HepG2 (cell line): ENCODE measurements around the gene QRICH2. TPM values are rescaled to one million over a fixed set of nuclear protein-coding genes. Genes with fewer than 3 reads are reported as not detected.

Experiments
- ATAC-seq: fragments of 200-7000 bp; cut with Tn5 transposase; 3 replicates; pipeline ENCODE4 v1.9.1; 2020; ENCODE audit warnings: mild to moderate bottlenecking, moderate library complexity
- BruUV-seq: library from RNA; stranded (reverse); fragments of 400-500 nt; replicated peaks from 2 replicates; lab custom pipeline; 2021; lab: Mats Ljungman, UMichigan
- CTCF ChIA-PET: fragments of 300-600 bp; formaldehyde crosslinking; extraction: SDS; loops from one replicate; lab custom pipeline; 2021; ENCODE audit warnings: low total read pairs, inconsistent platforms, low intra/inter-chr PET ratio; lab: Yijun Ruan, JAX
- POLR2A ChIA-PET: fragments of 350-600 bp; sonication (Branson Sonifier 250); formaldehyde crosslinking; loops from one replicate; lab custom pipeline; 2020; ENCODE audit warnings: antibody characterized with exemption, inconsistent platforms; lab: Yijun Ruan, JAX
- DNase-seq: peaks from one replicate; pipeline ENCODE4 v3.0.0-alpha.2; 2015; ENCODE audit warnings: low spot score
- FAIRE-seq: peaks from 3 replicates; lab custom pipeline; 2011; peaks lifted over from hg19 to GRCh38; lab: Jason Lieb, UNC
- H2AFZ ChIP-seq: one replicate; pipeline ENCODE4 v1.6.1; 2011; ENCODE audit warnings: low read length, inconsistent platforms
- H3K27ac ChIP-seq: fragments of 300-600 bp; 3 replicates; pipeline ENCODE4 v1.8.0; 2011; ENCODE audit warnings: mixed run types, mild to moderate bottlenecking, mixed read lengths, low read length, inconsistent platforms; ENCODE audit not compliant: insufficient read depth; ENCODE audit errors: extremely low read length
- H3K27me3 ChIP-seq, 2 experiments: fragments of 200-600 bp in 1 of 2; 2 replicates in 1 of 2; 3 replicates in 1 of 2; pipeline versions ENCODE4 v1.6.0 to v1.8.0; 2011; ENCODE audit warnings: low read length in 2 of 2, mild to moderate bottlenecking in 2 of 2, moderate library complexity in 2 of 2, inconsistent platforms in 1 of 2; ENCODE audit not compliant: insufficient read depth in 2 of 2, control insufficient read depth in 1 of 2
- H3K36me3 ChIP-seq, 2 experiments: fragments of 200-600 bp in 1 of 2; replicated peaks in 1 of 2; 2 replicates in 1 of 2; 3 replicates in 1 of 2; pipeline versions ENCODE4 v1.5.1 to v1.8.0; 2011; ENCODE audit warnings: low read length in 2 of 2, inconsistent platforms in 1 of 2; ENCODE audit not compliant: insufficient read depth in 2 of 2, control insufficient read depth in 1 of 2
- H3K4me1 ChIP-seq: 2 replicates; pipeline ENCODE4 v1.5.1; 2012; ENCODE audit warnings: low read length, inconsistent platforms; ENCODE audit not compliant: insufficient read depth
- H3K4me2 ChIP-seq: 2 replicates; pipeline ENCODE4 v1.6.0; 2011; ENCODE audit warnings: low read depth, low read length, inconsistent platforms
- H3K4me3 ChIP-seq, 3 experiments: fragments of 200-600 bp in 1 of 3; sonication (generic), shearing (Covaris generic) in 1 of 3; replicated peaks in 1 of 3; 2 replicates each; pipeline ENCODE4 v1.5.1; 2011 to 2016; ENCODE audit warnings: low read length in 3 of 3, inconsistent platforms in 2 of 3, low read depth in 2 of 3, mild to moderate bottlenecking in 2 of 3, control low read depth in 1 of 3, mixed read lengths in 1 of 3; ENCODE audit not compliant: insufficient read depth in 1 of 3
- H3K79me2 ChIP-seq: one replicate; pipeline ENCODE4 v1.6.1; 2011; ENCODE audit warnings: low read length, inconsistent platforms; ENCODE audit not compliant: insufficient read depth
- H3K9ac ChIP-seq: 2 replicates; pipeline ENCODE4 v1.6.0; 2011; ENCODE audit warnings: mild to moderate bottlenecking, low read depth, low read length, inconsistent platforms; ENCODE audit not compliant: insufficient read depth
- H3K9me3 ChIP-seq: 2 replicates; pipeline ENCODE4 v1.5.1; 2012; ENCODE audit warnings: mild to moderate bottlenecking, low read length
- H4K20me1 ChIP-seq: 2 replicates; pipeline ENCODE4 v1.6.0; 2011; ENCODE audit warnings: inconsistent platforms, mild to moderate bottlenecking, low read length, moderate library complexity; ENCODE audit not compliant: insufficient read depth
- FLYWCH1 ChIP-seq: sonication (generic); formaldehyde crosslinking; IDR thresholded peaks from 2 replicates; pipeline ENCODE4 v1.8.1; 2023; ENCODE audit warnings: mild to moderate bottlenecking, missing genetic modification reagents
- HNF4A ChIP-seq: sonication (generic); formaldehyde crosslinking; IDR thresholded peaks from 2 replicates; pipeline ENCODE4 v1.4.0; 2020; ENCODE audit warnings: missing genetic modification reagents
- HOXA9 ChIP-seq: sonication (generic); formaldehyde crosslinking; IDR thresholded peaks from 2 replicates; pipeline ENCODE4 v1.8.1; 2022; ENCODE audit warnings: missing genetic modification reagents, mild to moderate bottlenecking, moderate library complexity, borderline replicate concordance
- MAX ChIP-seq: IDR thresholded peaks from 2 replicates; pipeline ENCODE4 v1.6.1; 2012; ENCODE audit warnings: inconsistent platforms
- NFE2L1 ChIP-seq: sonication (generic); formaldehyde crosslinking; IDR thresholded peaks from 2 replicates; pipeline ENCODE4 v1.4.0; 2020; ENCODE audit warnings: missing genetic modification reagents, mild to moderate bottlenecking, borderline replicate concordance
- NFYC ChIP-seq: IDR thresholded peaks from 2 replicates; pipeline ENCODE4 v1.6.1; 2016; ENCODE audit warnings: missing genetic modification reagents, missing compliant biosample characterization
- ZNF362 ChIP-seq: sonication (generic); formaldehyde crosslinking; IDR thresholded peaks from 2 replicates; pipeline ENCODE4 v1.4.0; 2020; ENCODE audit warnings: missing genetic modification reagents, mild to moderate bottlenecking, borderline replicate concordance
- ZNF572 ChIP-seq: sonication (generic); formaldehyde crosslinking; IDR thresholded peaks from 2 replicates; pipeline ENCODE4 v1.5.1; 2020; ENCODE audit warnings: mild to moderate bottlenecking, missing genetic modification reagents
- ZSCAN29 ChIP-seq: sonication (generic); formaldehyde crosslinking; conservative IDR thresholded peaks from 2 replicates; pipeline ENCODE4 v1.4.0; 2020; ENCODE audit warnings: mild to moderate bottlenecking, missing genetic modification reagents
- WGBS: methylation state at CpG from one replicate; pipeline ENCODE4 v1.1.6; 2017; ENCODE audit warnings: low lambda C conversion rate; 5-methylcytosine and 5-hydroxymethylcytosine counted together
- in situ Hi-C: cut with HindIII; loops from 2 replicates; pipeline ENCODE4 v1.10.0; 2017; ENCODE audit warnings: low pct_unique_long_range_greater_than_20kb; ENCODE audit not compliant: extremely low pct_ligation_motif_present
- intact Hi-C: fragments of 100-400 bp; cut with micrococcal nuclease; formaldehyde crosslinking; loops from one replicate; pipeline ENCODE4 v1.10.0; 2022; ENCODE audit not compliant: unreplicated experiment
- polyA plus RNA-seq, 8 experiments: library from polyadenylated mRNA; depleted of rRNA in 3 of 8; stranded (reverse) in 7 of 8; unstranded in 1 of 8; fragments of >200 nt; fragmentation: Illumina TruSeq in 4 of 8; extraction: Trizol in 4 of 8; gene quantifications; 2 replicates each; pipeline versions ENCODE4 v1.2.1 to v1.2.3, GENCODE V29; 2011 to 2016; ENCODE audit warnings: low read depth in 4 of 8, missing spikeins in 1 of 8, mixed read lengths in 1 of 8; ENCODE audit not compliant: insufficient read depth in 1 of 8
- total RNA-seq, 5 experiments: library from RNA; depleted of rRNA; stranded (reverse); fragments of >200 nt; fragmentation: Illumina TruSeq; extraction: Trizol; gene quantifications; 2 replicates each; pipeline ENCODE4 v1.2.3, GENCODE V29; 2016; ENCODE audit warnings: low read depth in 1 of 5

The QRICH2 gene
- total and polyA plus RNA-seq, 2 of the 13 experiments (the other 11 are each of a cell fraction or from before 2014, with no cell fraction given) = 3.7 to 5.7 TPM

- intact Hi-C loops = no loop called here
- no peak for TF ChIP-seq HNF4A (CRISPR knock-in tag)
- TF ChIP-seq HOXA9 (CRISPR knock-in tag) = no peak
- TF ChIP-seq ZNF362 = no peak
- no peak for TF ChIP-seq ZNF572 (CRISPR knock-in tag)
- TF ChIP-seq FLYWCH1 = no peak
- no peak for TF ChIP-seq ZSCAN29 (CRISPR knock-in tag)
- no peak for TF ChIP-seq NFYC (CRISPR knock-in tag)
- TF ChIP-seq NFE2L1 (CRISPR knock-in tag) = no peak
- no peak for TF ChIP-seq MAX
- TF ChIP-seq, all 625 proteins: peak for 0
- Histone ChIP-seq H4K20me1 (no peaks in the 10 kb centered on the region), H3K4me1 (peaks cover 1% of the 10 kb centered on the region; the same call in 1 of the 2 replicates), H3K9me3 (no peaks in the 10 kb centered on the region), H3K9ac (no peak overlapping the region), H3K4me3 (no peak overlapping the region), H3K36me3 (no peaks in the 10 kb centered on the region), H2AFZ (no peak overlapping the region), H3K27me3 (0 out of 5 replicates have a peak, but pooled peaks cover 0 to 2% of the 10 kb centered on the region in 2 experiments), H3K79me2 (no peaks in the 10 kb centered on the region), H3K27ac (no peak overlapping the region), H3K4me2 (no peak overlapping the region)
- WGBS = 92% methylated on average over 2 of the region's 2 CpGs
- DNase-seq = no peak
- no peak for ATAC-seq
- CTCF ChIA-PET = no interaction called here
- no peak for FAIRE-seq
- BruUV-seq = no TSS peak
- in situ Hi-C loops = no loop called here
- POLR2A ChIA-PET = no interaction called here
Observed at GRCh38 chr17:76232342-76232741, 75.7 kb downstream of the QRICH2 start.
